Measurements from ENCODE around the gene STMN1.

- TF ChIP-seq, protein P1, sequence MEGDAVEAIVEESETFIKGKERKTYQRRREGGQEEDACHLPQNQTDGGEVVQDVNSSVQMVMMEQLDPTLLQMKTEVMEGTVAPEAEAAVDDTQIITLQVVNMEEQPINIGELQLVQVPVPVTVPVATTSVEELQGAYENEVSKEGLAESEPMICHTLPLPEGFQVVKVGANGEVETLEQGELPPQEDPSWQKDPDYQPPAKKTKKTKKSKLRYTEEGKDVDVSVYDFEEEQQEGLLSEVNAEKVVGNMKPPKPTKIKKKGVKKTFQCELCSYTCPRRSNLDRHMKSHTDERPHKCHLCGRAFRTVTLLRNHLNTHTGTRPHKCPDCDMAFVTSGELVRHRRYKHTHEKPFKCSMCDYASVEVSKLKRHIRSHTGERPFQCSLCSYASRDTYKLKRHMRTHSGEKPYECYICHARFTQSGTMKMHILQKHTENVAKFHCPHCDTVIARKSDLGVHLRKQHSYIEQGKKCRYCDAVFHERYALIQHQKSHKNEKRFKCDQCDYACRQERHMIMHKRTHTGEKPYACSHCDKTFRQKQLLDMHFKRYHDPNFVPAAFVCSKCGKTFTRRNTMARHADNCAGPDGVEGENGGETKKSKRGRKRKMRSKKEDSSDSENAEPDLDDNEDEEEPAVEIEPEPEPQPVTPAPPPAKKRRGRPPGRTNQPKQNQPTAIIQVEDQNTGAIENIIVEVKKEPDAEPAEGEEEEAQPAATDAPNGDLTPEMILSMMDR (IDR thresholded peaks at IDR 0.05) = no peak
- TF ChIP-seq POLR2A (IDR thresholded peaks at IDR 0.05) = no peak
Observed at GRCh38 chr1:25948641-25949040, 42.4 kb upstream of the STMN1 start.

Measured in heart left ventricle (tissue), 13 donors.